ENCODE data around the gene RGL2. TPM values are rescaled to one million over a fixed set of nuclear protein-coding genes. Genes with fewer than 3 reads are reported as not detected.

Gene RGL2, protein sequence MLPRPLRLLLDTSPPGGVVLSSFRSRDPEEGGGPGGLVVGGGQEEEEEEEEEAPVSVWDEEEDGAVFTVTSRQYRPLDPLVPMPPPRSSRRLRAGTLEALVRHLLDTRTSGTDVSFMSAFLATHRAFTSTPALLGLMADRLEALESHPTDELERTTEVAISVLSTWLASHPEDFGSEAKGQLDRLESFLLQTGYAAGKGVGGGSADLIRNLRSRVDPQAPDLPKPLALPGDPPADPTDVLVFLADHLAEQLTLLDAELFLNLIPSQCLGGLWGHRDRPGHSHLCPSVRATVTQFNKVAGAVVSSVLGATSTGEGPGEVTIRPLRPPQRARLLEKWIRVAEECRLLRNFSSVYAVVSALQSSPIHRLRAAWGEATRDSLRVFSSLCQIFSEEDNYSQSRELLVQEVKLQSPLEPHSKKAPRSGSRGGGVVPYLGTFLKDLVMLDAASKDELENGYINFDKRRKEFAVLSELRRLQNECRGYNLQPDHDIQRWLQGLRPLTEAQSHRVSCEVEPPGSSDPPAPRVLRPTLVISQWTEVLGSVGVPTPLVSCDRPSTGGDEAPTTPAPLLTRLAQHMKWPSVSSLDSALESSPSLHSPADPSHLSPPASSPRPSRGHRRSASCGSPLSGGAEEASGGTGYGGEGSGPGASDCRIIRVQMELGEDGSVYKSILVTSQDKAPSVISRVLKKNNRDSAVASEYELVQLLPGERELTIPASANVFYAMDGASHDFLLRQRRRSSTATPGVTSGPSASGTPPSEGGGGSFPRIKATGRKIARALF
- total RNA-seq, result 34.4 TPM

GRCh38 chr6:33298773-33299236 lies at the start of gene RGL2:
Gene RGL2 (minus strand): TSS chr6:33298942. CDS start chr6:33298610, 332 bp downstream.

GRCh38 chr6:33317669-33318425 lies 19.1 kb upstream of the RGL2 start, which contains the start of gene ZBTB22:
Gene ZBTB22 (minus strand): TSS chr6:33317744. CDS start chr6:33316916, 828 bp downstream.

DNA sequence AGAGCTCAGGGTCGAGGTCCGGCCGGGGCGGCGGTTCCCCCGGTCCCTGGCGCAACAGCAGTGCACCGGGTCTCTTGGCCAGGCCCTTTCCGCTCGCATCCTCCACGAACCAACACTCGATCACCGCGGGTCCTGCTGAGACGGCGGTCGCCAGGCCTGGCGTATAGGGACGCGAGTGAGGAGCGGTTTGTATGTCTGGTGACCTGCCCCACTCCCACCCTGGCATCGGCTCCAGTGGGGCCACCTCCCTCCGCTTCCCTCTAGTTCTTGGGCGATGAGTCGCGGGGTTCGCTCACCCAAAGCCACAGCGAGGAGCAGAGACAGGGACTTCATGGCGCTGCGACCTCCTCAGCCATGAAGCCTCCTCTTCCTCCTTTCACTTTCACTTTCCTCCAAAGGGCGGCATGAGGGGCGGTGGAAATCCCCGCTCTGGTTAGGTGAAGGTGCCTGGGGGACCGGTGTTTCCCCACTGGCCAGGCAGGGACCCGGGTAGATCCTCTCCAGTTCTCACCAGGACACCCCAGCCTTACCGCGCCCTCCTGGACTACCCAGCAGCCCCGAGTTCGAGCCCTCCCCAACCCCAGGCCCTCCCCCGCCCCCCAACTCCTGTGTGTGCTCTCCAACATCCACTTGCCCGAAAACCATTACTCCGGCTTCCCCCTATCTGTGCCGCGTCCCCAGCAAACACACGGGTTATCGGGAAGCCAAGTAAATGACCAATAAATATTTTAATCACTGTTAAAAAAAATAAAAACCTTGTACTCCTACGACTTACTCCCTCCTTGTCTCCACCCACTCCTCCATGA lies 15.2 kb upstream of the RGL2 start, which contains the start of gene TAPBP:
TAPBP (minus strand) TSS at position 370 of the 806 bp plus-strand sequence; CDS start at position 333, 37 bp downstream.

DNA sequence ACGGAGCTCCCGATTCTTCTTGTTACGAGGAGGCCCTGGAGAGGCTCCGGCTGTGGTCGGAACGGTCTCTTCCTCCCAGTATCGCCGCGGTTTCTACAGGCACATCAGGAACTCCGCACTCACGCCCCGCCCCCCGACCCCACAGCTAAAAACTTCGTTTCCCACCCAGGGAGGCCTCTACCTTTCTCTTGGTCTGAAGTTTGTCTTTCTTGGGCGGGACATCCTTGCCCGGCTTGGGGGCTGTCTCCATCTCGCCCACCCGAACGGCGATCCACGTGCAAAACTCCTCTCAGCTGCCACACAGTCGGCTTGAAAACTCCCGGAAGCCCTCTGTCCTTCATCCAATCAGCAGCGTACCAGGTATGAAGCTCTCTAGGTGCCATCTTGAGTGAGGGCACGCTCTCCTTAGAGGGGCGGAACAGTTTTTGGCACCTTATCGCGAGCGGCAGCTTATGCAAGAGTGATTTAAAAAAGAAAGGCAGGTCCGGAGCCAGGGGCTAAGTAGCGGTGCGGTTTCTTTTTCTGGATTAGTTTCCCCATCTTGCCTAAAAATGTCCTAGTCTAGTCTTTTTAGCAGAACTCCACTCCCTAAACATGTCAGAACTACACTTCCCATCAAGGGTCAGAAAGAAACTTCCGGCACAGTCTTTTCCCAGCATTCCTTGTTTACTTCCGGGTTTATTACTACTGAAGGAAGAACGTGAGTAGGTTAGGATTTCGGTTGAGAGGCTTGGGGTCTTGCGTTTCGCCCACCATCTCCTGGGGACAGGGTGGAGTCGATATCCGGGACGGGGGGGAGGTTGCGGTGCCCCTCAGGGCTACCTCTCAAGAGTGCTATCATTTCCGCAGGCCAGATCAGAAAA lies 9.6 kb downstream of the RGL2 start, which contains the start of the genes PFDN6 and WDR46:
PFDN6 (plus strand) TSS at position 681 of the 863 bp plus-strand sequence. CDS start 256 bp downstream, outside the sequence.
WDR46 (minus strand) TSS at position 319 of the 863 bp plus-strand sequence; CDS start at position 250, 69 bp downstream.

GRCh38 chr6:33276864-33277662 lies 21.7 kb downstream of the RGL2 start, which contains the start of gene B3GALT4:
Gene B3GALT4 (plus strand): TSS chr6:33277123. CDS start chr6:33277420, 297 bp downstream.

DNA sequence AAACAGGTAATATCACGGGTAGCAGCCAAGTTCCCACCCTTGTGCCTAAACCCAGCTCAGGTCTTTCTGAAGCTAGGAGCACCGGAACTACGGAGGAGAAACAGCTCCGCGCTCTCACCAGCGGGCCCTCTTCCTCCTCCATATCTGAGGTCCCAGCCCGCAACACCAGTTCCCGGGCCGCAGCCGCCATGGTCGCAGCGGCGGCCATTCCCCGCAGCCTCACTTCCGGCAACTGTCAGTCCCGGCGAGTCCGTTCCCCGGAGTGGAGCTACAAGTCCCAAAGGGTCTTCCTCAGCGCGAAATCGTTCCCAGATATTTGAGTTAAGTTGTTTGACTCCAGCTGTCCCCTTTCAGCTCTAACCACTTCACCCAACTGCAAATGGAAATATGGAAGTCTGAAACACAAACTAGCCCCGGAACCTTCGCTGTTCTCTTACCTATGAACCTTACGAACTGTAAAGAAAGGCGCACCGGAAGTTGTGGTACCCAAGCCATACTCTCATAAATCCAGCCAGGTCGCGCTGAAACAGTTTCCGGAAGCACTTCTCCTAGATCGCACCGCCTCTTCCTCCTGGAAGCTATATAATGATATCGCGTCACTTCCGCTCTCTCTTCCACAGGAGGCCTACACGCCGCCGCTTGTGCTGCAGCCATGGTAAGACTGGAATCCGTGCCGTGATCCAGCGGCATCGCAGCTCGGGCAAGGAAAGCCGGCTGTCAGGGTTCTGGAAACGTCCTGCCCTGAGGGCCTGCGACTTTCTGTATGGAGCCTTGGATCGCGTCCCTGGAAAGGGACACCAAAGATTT lies 27.1 kb downstream of the RGL2 start, which contains the start of the genes RPS18 and VPS52:
RPS18 (plus strand) TSS at position 608 of the 807 bp plus-strand sequence; CDS start at position 653, 45 bp downstream.
VPS52 (minus strand) TSS at position 409 of the 807 bp plus-strand sequence; CDS start at position 208, 201 bp downstream.

Other genes with a start within 250 kb of the RGL2 start
- 2.1 TPM for gene HLA-DPA1, start 225.3 kb downstream of the RGL2 start, total RNA-seq
- 8.3 TPM for gene HLA-DPB1, start 223.0 kb downstream of the RGL2 start, total RNA-seq
- 2.3 TPM for gene COL11A2, start 106.5 kb downstream of the RGL2 start, total RNA-seq
- 27.0 TPM for gene RXRB, start 98.3 kb downstream of the RGL2 start, total RNA-seq
- 53.1 TPM for gene SLC39A7, start 98.1 kb downstream of the RGL2 start, total RNA-seq
- 2.5 TPM for gene HSD17B8, start 94.3 kb downstream of the RGL2 start, total RNA-seq
- 24.2 TPM for gene RING1, start 90.4 kb downstream of the RGL2 start, total RNA-seq
- gene VPS52, start 27.1 kb downstream of the RGL2 start, total RNA-seq, result 34.8 TPM
- 2,657 TPM for gene RPS18, start 26.9 kb downstream of the RGL2 start, total RNA-seq
- 7.8 TPM for gene B3GALT4, start 21.8 kb downstream of the RGL2 start, total RNA-seq
- 35.3 TPM for gene WDR46, start 9.7 kb downstream of the RGL2 start, total RNA-seq
- gene PFDN6, start 9.3 kb downstream of the RGL2 start, total RNA-seq, result 36.7 TPM
- 41.5 TPM for gene TAPBP, start 15.1 kb upstream of the RGL2 start, total RNA-seq
- 25.6 TPM for gene ZBTB22, start 18.8 kb upstream of the RGL2 start, total RNA-seq
- gene DAXX, start 24.0 kb upstream of the RGL2 start, total RNA-seq, result 22.4 TPM
- gene KIFC1, start 92.9 kb upstream of the RGL2 start, total RNA-seq, result 5.8 TPM
- gene PHF1, start 112.1 kb upstream of the RGL2 start, total RNA-seq, result 28.6 TPM
- 113 TPM for gene CUTA, start 119.2 kb upstream of the RGL2 start, total RNA-seq
- gene SYNGAP1, start 121.1 kb upstream of the RGL2 start, total RNA-seq, result 27.7 TPM
- 10.6 TPM for gene ZBTB9, start 155.6 kb upstream of the RGL2 start, total RNA-seq